Activated CD8-positive, alpha-beta memory T cell treated with anti-CD3 and anti-CD28 coated beads for 36 hours (primary cell): ENCODE measurements around the gene RNF44. TPM values are rescaled to one million over a fixed set of nuclear protein-coding genes. Genes with fewer than 3 reads are reported as not detected.

Experiments
- CTCF ChIA-PET: fragments of 350-600 bp; sonication (Branson Sonifier 250); formaldehyde crosslinking; loops from one replicate; lab custom pipeline; 2021; ENCODE audit warnings: antibody characterized with exemption; lab: Charles Lee
- POLR2A ChIA-PET: fragments of 350-600 bp; sonication (Branson Sonifier 250); formaldehyde crosslinking; loops from one replicate; lab custom pipeline; 2021; ENCODE audit warnings: antibody characterized with exemption; lab: Charles Lee
- total RNA-seq, 2 experiments: library from RNA; stranded (reverse); gene quantifications; one replicate each; pipeline ENCODE4 v1.2.3, GENCODE V29; 2021

The RNF44 gene
- total RNA-seq, 2 experiments from 2014 or later: 47.2 to 50.5 TPM

DNA sequence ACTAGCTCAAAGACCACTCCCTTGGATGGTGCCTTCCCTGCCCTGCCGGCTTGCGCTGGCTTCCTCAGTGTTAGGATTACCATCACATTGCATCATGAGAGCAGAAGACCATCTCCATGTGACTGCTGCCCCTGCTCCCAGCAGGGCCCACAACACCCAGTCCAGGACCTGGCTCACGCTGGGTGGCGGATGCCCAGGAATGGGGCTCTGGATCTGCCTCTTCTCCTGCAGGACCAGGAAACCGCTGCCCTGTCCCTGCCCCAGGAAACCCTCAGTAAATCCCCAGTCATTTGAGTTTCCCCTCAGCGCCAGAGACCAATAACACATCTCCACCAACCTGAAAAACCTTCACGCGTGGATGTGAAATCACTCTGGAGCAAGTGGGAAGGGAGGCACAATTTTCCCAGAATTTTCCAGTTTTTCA, 3.3 kb upstream of the RNF44 start:
- CTCF ChIA-PET: no interaction called here
- POLR2A ChIA-PET: interaction anchor here (0.6 kb wide), 1 partner anchor 816 kb away, joined by 8 read pairs; no protein-coding TSS in a partner anchor

DNA sequence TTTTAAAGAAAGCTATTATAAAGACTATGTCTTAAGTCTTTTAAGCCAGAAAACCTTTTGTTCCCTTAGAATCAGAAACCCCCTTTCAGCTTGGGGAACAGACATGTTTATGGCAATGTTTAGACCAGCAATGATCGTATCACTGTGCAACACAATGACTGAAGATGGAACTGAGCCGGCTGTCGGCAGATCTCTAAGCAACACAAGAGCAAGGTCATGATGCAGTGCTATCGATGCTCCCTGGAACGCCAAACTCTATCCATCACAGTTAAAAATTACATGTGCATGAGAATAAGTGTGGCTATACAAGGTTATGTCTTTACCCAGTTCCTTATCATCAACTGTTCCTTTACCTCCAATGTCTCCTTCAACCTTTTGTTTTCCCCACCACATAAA, 1.8 kb upstream of the RNF44 start:
- ChIA-PET CTCF (interaction anchor here (0.6 to 1.2 kb wide), 3 partner anchors 33 to 134 kb away, joined by 3 read pairs; partner anchors contain the start of gene FAF2), POLR2A (interaction anchor here (0.7 to 1.1 kb wide), 2 partner anchors 122 to 123 kb away, joined by 3 to 4 read pairs; partner anchors contain the start of gene CLTB)

DNA sequence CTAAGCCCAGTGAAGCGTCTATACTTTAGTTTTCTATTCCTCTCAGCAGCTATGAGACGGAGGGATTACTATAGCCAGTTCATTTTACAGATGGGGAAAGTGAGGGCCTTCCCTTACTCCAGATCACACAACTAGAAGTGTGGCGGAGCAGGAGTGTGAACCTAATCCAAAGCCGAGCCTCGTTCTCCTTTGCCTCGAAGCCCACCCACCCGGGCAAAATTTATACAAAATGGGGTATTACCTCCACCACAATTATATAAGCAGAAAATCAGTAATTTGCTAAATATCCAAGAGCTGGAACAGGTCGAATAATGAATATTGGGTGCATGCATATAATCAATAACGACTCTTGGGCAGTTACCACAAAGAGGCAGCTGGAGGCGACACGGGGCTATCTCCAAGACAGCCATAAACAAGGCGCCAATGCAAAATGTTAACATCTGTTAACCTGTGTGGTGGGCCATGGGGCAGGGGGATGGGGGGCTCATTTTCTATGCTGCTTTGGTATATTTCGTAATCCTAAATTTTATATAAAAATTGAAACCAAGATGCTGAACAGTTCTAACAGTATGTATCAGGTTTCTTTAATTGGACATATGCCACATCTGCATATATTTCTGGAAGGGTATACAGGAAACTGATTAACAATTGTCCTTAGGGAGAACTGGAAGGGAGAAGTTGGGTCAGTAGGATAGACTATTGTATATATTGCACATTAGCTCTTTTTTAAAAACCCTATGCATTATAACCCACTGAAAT, 1.2 kb upstream of the RNF44 start:
- ChIA-PET POLR2A (interaction anchor here (1.1 to 1.6 kb wide), 3 partner anchors 90 to 150 kb away, joined by 3 to 7 read pairs (median 5); partner anchors contain the start of genes CLTB, FAF2 and NOP16), CTCF (interaction anchor here (0.8 to 1.2 kb wide), 4 partner anchors 34 to 90 kb away, joined by 3 to 4 read pairs (median 4); partner anchors contain the start of gene FAF2)

DNA sequence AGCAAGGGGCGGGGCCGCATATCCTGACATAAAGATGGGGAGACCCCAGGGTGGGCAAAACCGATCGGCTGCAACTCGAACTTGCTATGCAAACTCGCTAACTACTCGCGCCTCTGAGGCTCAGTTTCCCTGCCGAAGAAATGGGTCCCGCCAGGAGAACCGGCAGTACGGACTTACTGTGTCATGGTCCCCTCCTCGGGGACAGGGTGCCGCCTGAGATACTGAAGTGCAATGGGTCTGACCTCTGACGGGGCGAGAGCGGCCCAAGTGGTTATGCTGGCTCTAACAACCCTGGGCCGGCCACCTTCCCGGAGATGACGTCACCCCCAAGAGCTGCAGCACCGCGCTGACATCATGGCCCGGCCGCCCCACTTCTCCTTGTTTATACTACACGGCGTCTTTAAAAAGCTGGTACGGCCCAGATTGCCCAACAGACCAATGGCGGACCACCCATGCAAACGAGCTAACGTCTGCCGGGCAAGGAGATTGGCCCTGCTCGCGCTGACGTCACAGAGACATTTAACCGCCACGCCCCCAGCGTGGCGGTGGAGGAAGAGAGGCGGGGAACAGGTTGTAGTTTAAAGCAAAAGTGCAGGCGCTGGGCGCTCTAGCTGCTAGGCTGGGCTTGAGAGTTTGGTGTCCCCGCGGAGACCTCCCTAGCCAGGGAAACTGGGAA, 490 bp upstream of the RNF44 start:
- POLR2A ChIA-PET: interaction anchor here (0.8 to 1.6 kb wide), 5 partner anchors 12 to 150 kb away, joined by 3 to 7 read pairs (median 4); partner anchors contain the start of genes CLTB, FAF2 and NOP16
- CTCF ChIA-PET: interaction anchor here (1.2 kb wide), 2 partner anchors 59 to 90 kb away, joined by 4 read pairs; partner anchors contain the start of gene FAF2

DNA sequence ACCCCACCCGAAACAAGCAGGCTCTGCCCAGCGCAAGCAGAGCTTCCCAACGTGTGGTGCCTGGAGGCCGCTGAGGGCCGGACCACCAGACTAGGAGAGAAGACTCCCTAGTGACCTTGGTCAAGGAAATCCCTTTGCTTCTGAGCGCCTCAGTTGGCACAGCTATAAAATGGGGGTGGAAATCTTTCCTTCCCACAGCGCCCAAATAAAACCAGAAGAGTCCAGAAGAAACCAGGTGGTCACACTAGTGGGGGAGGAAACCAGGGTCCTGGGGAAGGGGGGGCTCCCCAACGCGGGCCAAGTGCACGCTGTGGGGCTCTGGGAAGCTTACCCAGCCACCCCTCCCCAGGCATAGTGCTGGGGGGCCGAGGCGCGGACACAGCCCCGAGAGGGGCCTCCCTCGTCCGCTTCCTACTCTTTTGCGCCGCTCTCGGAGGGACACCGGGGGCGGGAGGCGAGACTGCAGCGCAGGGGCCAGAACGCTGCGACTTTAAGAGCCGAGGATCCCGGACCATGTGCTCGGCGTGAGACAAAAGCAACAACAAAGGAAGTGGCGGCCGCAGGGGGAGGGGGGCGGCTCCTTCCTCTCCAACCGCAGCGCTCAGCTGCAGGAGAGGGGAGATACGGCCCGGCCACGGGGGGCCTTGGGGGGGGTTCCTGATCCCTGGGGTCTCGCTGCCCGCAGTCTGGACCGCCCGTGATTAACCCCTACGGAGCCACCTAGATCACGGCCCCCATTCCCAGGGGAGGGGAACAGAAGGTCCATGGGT, 885 bp downstream of the RNF44 start:
- POLR2A ChIA-PET: interaction anchor here (0.9 to 3.8 kb wide), 3 partner anchors 27 to 147 kb away, joined by 3 to 18 read pairs (median 4); partner anchors contain the start of gene FAF2
- CTCF ChIA-PET: interaction anchor here (0.8 to 1.8 kb wide), 6 partner anchors 8 to 121 kb away, joined by 3 to 7 read pairs (median 3); no protein-coding TSS in a partner anchor

DNA sequence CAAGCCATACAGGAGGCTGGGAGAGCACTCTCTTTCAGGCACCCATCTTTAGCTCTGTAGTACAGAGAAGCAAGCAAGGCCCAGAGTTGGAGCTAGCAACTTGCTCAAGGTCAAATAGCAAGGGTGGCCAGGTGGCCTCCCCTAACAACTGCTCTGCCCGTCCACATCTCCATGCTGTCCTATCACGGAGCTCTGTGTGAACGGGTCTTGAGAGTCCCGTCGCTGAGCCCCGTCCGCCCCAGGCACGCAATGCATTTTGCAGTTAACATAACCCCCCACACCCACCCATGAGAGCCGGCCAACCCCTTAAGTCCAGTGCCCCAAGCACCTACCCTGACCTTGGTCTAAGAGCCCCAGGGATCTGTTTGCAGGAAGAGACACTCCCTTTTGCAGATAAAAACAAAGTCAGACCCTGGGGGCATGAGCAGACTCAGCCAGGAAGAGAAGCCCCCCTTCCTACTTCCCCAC, 1.5 kb downstream of the RNF44 start:
- POLR2A ChIA-PET: interaction anchor here (0.9 to 3.8 kb wide), 2 partner anchors 87 to 147 kb away, joined by 4 to 18 read pairs; partner anchors contain the start of gene FAF2

DNA sequence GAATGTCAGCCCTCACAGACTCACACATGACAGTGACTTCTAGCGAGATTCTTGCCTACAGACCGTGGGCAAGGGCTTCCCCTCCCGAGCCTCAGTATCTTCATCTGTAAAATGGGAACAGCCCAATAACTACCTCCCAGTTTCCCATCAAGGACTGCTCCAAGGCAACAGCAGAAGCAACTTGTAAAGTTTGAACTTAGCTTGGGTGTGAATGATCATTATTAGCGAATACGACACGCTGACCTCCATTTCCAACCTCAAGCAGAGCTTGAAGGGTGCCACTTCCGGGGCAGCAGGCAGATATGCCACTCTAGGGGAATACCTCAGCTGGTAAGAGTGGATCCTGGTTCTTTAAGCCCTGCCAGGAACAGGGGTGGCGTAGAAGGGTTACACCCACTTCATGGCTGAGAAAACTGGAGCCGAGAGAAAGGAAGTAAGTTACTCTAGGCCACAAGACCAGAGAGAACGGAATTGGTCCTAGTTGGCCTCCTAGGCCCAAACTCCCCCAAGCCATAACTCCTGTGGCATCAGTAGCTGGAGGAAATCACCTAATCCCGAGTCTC, 2.0 kb downstream of the RNF44 start:
- POLR2A ChIA-PET: interaction anchor here (0.9 to 3.8 kb wide), 3 partner anchors 8 to 146 kb away, joined by 3 to 18 read pairs (median 4); partner anchors contain the start of gene FAF2
- CTCF ChIA-PET: interaction anchor here (0.7 to 3.1 kb wide), 3 partner anchors 9 to 119 kb away, joined by 3 to 11 read pairs (median 7); partner anchors contain the start of gene CLTB

More for the DNA sequence above, 1.5 kb downstream of the RNF44 start:
- CTCF ChIA-PET: interaction anchor here (0.7 to 1.8 kb wide), 3 partner anchors 8 to 120 kb away, joined by 3 to 7 read pairs (median 3); no protein-coding TSS in a partner anchor

DNA sequence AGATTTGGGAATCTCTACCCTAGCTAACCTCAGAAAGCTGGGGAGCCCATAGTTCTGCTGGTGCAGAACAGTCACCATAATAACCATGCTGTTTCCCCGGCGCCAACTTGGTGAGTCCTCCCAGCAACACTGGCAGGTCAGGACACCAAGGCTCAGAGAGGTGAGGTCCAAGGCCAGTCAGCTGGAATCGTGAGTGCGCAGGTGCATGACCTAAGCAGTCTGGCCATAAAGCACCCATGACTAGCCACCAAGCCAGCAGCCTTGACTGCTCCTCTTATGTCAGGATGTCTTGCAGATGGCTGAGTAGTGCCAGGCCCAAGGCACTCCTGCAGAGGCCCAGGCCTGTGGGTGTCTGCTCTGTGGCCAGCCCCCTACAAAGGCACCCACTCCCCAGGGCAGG, 2.6 kb downstream of the RNF44 start:
- CTCF ChIA-PET: interaction anchor here (1.0 to 3.1 kb wide), 5 partner anchors 9 to 119 kb away, joined by 3 to 11 read pairs (median 7); partner anchors contain the start of genes CLTB and FAF2
- POLR2A ChIA-PET: interaction anchor here (1.0 to 3.8 kb wide), 3 partner anchors 9 to 147 kb away, joined by 3 to 18 read pairs (median 3); partner anchors contain the start of genes FAF2, HIGD2A and NOP16

DNA sequence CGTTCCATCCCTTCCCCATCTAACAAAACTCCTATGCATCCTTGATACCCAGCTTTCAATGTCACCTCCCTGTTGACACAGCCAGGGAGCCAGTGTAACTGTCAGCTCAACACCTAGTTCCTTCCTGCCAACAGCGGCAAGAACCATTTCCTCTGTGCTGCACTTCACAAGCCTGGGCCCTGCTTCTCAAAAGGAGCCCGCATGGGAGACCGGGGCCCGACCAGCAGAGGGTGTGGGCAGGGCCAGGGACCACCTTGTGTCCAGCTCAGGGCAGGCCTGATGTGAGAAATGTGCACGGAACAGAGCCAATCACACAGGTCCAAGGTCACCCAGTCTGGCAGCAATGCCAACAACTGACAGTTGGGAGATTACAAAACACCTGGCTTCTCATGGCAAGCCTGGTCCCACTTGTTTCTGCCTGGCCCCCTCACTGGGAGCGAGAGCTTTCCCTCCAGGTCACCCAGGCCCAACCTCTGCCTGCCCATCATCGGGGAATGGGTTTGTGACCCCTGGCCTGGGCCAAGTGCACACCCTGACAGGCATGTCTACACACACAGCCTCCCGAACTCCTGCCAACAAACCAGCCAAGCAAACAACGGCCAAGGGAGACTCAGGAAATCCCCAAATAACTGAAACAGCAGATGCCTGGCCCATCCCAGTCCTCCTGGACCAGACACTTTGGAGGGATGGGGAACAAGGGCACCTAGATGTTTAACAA, 3.1 kb downstream of the RNF44 start:
- CTCF ChIA-PET: interaction anchor here (1.0 to 3.1 kb wide), 6 partner anchors 10 to 118 kb away, joined by 3 to 11 read pairs (median 7); partner anchors contain the start of genes CLTB and FAF2
- POLR2A ChIA-PET: interaction anchor here (0.5 to 3.8 kb wide), 7 partner anchors 9 to 146 kb away, joined by 3 to 18 read pairs (median 3); partner anchors contain the start of genes FAF2, HIGD2A and NOP16

DNA sequence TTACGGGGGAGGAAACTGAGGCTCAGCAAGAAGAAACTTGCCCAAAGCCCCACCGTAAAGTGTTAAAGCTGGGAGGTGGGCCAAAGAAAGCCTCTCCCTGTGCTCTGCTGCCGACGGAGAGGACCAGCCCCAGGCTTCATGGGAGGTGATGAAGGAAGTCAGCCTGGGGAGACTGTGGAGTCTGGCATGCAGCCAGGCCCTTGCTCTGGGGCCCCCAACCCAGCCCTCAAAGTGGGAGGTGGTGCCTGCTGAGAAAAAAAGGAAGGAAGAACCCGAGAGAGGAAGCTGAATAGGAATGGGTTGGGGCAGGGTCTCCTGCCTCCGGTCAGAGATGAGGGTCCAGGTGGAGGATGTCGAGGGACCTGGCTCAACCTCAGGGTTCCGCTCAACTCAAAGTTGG, 3.8 kb downstream of the RNF44 start:
- CTCF ChIA-PET: interaction anchor here (1.0 to 3.1 kb wide), 5 partner anchors 11 to 117 kb away, joined by 3 to 11 read pairs (median 7); partner anchors contain the start of genes CLTB and FAF2
- POLR2A ChIA-PET: interaction anchor here (0.5 to 3.8 kb wide), 5 partner anchors 10 to 85 kb away, joined by 3 to 18 read pairs (median 3); partner anchors contain the start of gene FAF2

DNA sequence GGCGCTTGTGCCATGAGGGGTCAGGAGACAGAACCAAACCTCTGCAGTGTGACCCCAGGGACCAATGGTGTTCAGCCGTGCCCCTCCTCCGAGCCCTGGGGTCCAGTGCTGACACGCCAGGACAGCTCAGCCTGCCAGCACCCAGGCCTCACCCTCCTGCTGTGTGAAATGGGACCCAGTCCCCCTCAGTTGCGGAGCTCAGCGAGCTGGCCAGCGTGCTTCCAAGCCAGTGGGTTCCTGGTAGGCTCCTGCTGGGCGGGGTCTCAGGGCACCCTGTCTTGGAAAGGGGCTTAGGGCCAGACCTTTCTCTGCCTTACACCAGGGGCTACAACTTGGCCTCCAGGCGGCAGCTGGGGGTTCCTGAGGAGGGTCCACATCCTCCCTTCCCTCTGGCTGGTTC, 4.4 kb downstream of the RNF44 start:
- ChIA-PET CTCF (interaction anchor here (2.0 to 3.1 kb wide), 4 partner anchors 11 to 117 kb away, joined by 4 to 11 read pairs (median 8); partner anchors contain the start of genes CLTB and FAF2), POLR2A (interaction anchor here (1.3 to 3.8 kb wide), 2 partner anchors 11 to 85 kb away, joined by 14 to 18 read pairs; partner anchors contain the start of gene FAF2)

DNA sequence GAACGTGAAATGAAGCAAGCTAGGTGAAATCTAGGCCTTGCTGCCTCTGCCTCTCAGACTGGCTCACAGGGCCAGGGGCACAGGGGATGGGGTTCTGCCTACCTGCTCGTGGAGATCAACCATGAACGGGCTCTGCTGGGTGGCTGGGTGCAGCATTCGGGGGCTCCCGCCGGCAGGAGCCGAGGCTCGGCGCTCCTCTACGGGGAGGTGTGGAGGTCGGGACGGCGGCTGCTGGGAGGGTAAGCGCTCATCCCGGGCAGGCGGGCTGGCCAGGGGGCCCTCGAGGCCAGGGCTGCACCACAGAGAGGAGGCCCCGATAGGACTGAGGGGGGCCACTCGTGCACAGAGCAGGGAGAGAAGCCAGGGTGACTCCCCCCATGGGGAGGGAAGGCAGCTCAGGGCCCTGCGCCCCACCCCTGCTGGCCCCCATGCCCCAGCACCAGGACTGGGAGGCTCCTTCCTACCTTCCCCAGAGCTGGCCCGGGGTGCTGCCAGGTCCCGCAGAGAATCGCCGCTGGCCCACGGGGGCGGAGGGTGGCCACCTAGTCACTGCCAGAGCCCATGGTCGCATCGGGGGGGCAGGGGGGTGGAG, 5.2 kb downstream of the RNF44 start:
- CTCF ChIA-PET: interaction anchor here (1.2 to 3.1 kb wide), 4 partner anchors 12 to 116 kb away, joined by 3 to 11 read pairs (median 4); partner anchors contain the start of gene CLTB
- POLR2A ChIA-PET: interaction anchor here (1.2 to 3.8 kb wide), 3 partner anchors 12 to 85 kb away, joined by 4 to 18 read pairs (median 6); partner anchors contain the start of gene FAF2

DNA sequence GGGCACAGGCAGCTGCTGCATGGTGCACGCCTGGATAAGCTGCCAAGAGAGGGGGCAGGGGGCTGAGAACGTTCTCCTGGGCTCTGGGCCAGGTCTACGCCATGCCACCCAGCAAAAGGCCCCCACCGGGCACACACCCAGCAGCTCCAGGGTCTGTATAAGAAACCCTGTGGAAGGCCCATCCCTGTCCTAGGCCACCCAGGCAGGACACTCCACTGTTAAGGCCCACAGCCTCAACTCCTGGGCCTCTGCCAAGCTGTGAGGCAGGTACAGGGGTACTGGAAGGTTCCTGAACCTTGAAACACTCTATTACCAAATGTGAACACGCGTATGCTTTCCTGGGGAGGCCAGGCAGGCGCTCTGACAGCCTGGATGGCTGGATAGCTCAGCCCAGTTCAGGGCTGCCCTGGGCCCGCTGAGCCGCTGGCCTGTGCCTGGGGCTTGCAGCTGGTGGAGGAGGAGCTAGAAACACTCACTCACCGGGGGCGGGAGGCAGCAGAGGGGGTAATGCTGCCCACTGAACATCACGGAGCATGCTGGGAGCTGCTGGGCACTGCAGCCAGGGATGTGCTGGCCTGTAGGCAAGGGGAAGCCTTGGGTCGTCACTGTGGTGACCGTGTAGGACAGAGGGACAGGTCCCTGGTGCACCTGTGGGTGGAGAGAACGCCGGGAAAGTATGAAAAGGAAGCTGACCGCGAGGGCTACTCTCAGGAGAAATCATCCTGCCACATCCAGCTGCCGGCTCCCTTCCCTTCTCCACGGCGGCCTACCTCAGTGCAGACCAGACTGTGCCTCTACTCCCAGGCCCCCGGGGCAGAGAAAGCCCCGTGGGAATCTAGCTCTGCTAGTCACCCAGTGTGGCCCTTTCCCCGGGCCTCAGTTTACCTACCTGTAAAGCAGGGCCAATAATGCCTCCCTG, 6.0 kb downstream of the RNF44 start:
- POLR2A ChIA-PET: interaction anchor here (0.6 to 1.9 kb wide), 3 partner anchors 12 to 697 kb away, joined by 3 to 6 read pairs (median 4); no protein-coding TSS in a partner anchor
- CTCF ChIA-PET: interaction anchor here (1.0 to 1.3 kb wide), 4 partner anchors 12 to 115 kb away, joined by 3 to 5 read pairs (median 4); partner anchors contain the start of gene CLTB

DNA sequence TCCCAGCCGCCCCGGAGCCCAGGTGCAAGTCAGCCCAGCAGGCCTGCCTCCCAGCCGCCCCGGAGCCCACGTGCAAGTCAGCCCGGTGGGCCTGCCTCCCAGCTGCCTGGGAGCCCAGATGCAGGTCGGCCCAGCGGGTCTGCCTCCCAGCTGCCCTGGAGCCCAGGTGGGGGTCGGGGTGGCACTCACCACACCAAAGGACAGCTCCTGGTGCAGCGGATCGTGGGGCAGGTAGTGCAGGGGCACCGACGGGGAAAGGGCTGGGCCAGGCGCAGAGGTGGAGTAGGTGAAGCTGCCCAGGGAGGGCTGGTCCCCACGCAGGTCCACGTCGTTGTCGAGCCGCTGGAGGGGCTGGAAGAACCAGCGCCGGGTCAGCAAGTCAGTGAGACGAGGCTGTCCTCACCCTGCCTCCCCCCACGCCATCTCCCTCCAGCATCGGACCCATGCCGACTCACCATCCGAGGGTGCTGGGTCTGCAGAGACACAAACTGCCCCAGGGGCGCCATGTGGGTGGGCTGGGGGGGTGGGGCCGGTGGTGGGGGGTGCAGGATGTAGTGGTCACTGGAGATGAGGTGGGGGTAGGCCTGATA, 6.7 kb downstream of the RNF44 start:
- ChIA-PET POLR2A (interaction anchor here (0.6 to 1.9 kb wide), 3 partner anchors 13 to 696 kb away, joined by 3 to 6 read pairs (median 4); no protein-coding TSS in a partner anchor), CTCF (interaction anchor here (1.0 to 1.3 kb wide), 2 partner anchors 12 to 13 kb away, joined by 3 to 5 read pairs; no protein-coding TSS in a partner anchor)
